ENCODE results near the gene ANGPTL1.

- TF ChIP-seq EZH2phosphoT487 (IDR thresholded peaks at IDR 0.05; ENCODE audit: insufficient read depth, low read depth) (no peak), EZH2 (IDR thresholded peaks at IDR 0.05; ENCODE audit: insufficient read depth, poor library complexity, severe bottlenecking) (no peak)
Observed at GRCh38 chr1:178916448-178917174, 45.7 kb upstream of the ANGPTL1 start.
